Hepatocyte (in vitro differentiated cells): ENCODE results near the gene ADGRL1. TPM values are rescaled to one million over a fixed set of nuclear protein-coding genes. Genes with fewer than 3 reads are reported as not detected.

Experiments used
- DNase-seq: peaks from one replicate; pipeline ENCODE4 v3.0.0-alpha.2; 2016; ENCODE audit warnings: low spot score
- H2AFZ ChIP-seq: fragments of 200-600 bp; sonication (generic); 2 replicates; pipeline ENCODE4 v1.6.0; 2016; ENCODE audit warnings: antibody characterized with exemption, mild to moderate bottlenecking
- H3K27ac ChIP-seq: fragments of 200-600 bp; sonication (generic); 2 replicates; pipeline ENCODE4 v1.5.1; 2016; ENCODE audit warnings: mild to moderate bottlenecking
- H3K27me3 ChIP-seq: fragments of 200-600 bp; sonication (generic); 2 replicates; pipeline ENCODE4 v1.6.1; 2016
- H3K36me3 ChIP-seq: fragments of 200-600 bp; sonication (generic); replicated peaks from 2 replicates; pipeline ENCODE4 v1.5.1; 2016; ENCODE audit warnings: low read depth; ENCODE audit not compliant: insufficient read depth
- H3K4me1 ChIP-seq: fragments of 200-600 bp; sonication (generic); 2 replicates; pipeline ENCODE4 v1.5.1; 2016; ENCODE audit warnings: mild to moderate bottlenecking, moderate library complexity; ENCODE audit not compliant: insufficient read depth
- H3K4me2 ChIP-seq: fragments of 200-600 bp; sonication (generic); 2 replicates; pipeline ENCODE4 v1.6.0; 2016
- H3K4me3 ChIP-seq: fragments of 200-600 bp; sonication (generic); 2 replicates; pipeline ENCODE4 v1.5.1; 2016; ENCODE audit warnings: mild to moderate bottlenecking
- H3K79me2 ChIP-seq: fragments of 200-600 bp; sonication (generic); 2 replicates; pipeline ENCODE4 v1.6.0; 2017; ENCODE audit warnings: mild to moderate bottlenecking
- H3K9me2 ChIP-seq: fragments of 200-600 bp; sonication (generic); replicated peaks from 2 replicates; pipeline ENCODE4 v1.6.0; 2017; ENCODE audit warnings: mild to moderate bottlenecking; ENCODE audit not compliant: insufficient read depth
- H3K9me3 ChIP-seq: fragments of 200-600 bp; sonication (generic); 2 replicates; pipeline ENCODE4 v1.5.1; 2016; ENCODE audit warnings: low read depth, mild to moderate bottlenecking
- H4K20me1 ChIP-seq: fragments of 200-600 bp; sonication (generic); 2 replicates; pipeline ENCODE4 v1.6.0; 2016; ENCODE audit warnings: mild to moderate bottlenecking; ENCODE audit not compliant: insufficient read depth, poor library complexity, severe bottlenecking
- EZH2 ChIP-seq: fragments of 200-600 bp; sonication (generic); IDR thresholded peaks from 2 replicates; pipeline ENCODE4 v1.6.1; 2016; ENCODE audit warnings: antibody characterized with exemption, mild to moderate bottlenecking, borderline replicate concordance
- EZH2phosphoT487 ChIP-seq: fragments of 200-600 bp; sonication (generic); IDR thresholded peaks from one replicate; pipeline ENCODE4 v1.6.1; 2018; ENCODE audit warnings: antibody characterized with exemption, mild to moderate bottlenecking, low read depth, moderate library complexity; ENCODE audit not compliant: unreplicated experiment, severe bottlenecking
- WGBS: methylation state at CpG from one replicate; pipeline ENCODE4 v1.1.6; 2016; ENCODE audit warnings: low lambda C conversion rate; ENCODE audit errors: missing lambda C conversion rate; 5-methylcytosine and 5-hydroxymethylcytosine counted together
- polyA plus RNA-seq: library from polyadenylated mRNA; unstranded; fragments of >200 nt; fragmentation: Nextera tagmentation; extraction: Ambion mirVana; gene quantifications from 2 replicates; pipeline ENCODE4 v1.2.1, GENCODE V29; 2016
- total RNA-seq: library from RNA; depleted of rRNA; stranded (reverse); fragments of >200 nt; gene quantifications from 2 replicates; pipeline ENCODE4 v1.2.3, GENCODE V29; 2014
- TF ChIP-seq, protein P1 (sequence below): fragments of 200-600 bp; sonication (generic); IDR thresholded peaks from 2 replicates; pipeline ENCODE4 v1.5.1; 2016; ENCODE audit warnings: antibody characterized with exemption, mild to moderate bottlenecking; ENCODE audit not compliant: poor library complexity

The ADGRL1 gene
- total and polyA plus RNA-seq, 2 experiments from 2014 or later, result 11.5 to 11.9 TPM

DNA sequence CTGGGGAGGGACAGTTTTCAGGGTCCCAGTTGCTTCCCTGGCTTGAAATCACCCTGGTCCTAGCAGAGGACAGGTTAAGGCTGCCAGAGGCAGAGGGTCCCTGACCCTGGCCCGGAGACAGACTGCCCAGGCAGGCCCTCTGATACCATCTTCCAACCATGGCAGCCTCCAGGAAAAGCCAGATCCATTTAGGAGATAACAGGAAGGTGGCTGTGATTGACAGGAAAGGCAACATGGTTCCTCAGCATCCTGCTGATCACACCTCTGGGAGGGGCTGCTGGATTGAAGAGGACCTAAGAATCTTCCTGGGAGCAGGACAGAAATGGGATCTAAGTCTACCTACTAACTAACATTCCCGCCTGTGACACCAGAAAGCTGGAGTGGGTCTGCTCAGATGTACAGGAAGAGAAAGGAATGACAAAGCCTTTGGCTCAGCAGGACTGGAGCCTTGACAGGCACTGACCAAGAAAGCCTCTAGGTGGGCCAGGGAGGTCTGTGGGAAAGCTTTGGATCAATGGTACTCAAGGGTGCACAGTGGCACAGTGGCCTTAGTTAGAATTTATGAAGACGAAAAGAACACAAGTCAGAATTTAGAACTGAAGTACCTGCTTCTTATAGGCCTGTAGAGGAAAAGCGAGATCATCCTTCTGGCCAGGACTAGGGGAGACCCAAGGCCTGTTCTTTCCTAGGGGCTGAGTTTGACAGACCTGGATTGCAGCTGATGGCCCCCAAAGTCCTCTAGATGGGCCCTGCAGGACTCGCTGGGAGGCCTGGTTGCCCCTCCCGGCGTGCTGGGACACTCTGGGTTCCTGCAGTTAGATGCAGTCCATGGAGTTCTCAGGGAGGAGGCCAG, 86.1 kb downstream of the ADGRL1 start:
- TF ChIP-seq, protein P1, sequence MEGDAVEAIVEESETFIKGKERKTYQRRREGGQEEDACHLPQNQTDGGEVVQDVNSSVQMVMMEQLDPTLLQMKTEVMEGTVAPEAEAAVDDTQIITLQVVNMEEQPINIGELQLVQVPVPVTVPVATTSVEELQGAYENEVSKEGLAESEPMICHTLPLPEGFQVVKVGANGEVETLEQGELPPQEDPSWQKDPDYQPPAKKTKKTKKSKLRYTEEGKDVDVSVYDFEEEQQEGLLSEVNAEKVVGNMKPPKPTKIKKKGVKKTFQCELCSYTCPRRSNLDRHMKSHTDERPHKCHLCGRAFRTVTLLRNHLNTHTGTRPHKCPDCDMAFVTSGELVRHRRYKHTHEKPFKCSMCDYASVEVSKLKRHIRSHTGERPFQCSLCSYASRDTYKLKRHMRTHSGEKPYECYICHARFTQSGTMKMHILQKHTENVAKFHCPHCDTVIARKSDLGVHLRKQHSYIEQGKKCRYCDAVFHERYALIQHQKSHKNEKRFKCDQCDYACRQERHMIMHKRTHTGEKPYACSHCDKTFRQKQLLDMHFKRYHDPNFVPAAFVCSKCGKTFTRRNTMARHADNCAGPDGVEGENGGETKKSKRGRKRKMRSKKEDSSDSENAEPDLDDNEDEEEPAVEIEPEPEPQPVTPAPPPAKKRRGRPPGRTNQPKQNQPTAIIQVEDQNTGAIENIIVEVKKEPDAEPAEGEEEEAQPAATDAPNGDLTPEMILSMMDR, result no peak
- TF ChIP-seq EZH2phosphoT487 (no peak), EZH2 (no peak)
- Histone ChIP-seq H3K36me3 (no peaks in the 10 kb centered on the region), H4K20me1 (peaks cover 2% of the 10 kb centered on the region), H3K4me1 (peaks cover 11% of the 10 kb centered on the region), H3K27ac (peak overlapping the region; percentile 99), H3K79me2 (peaks cover 24% of the 10 kb centered on the region), H3K4me2 (peak overlapping the region; percentile 95), H3K4me3 (no peak overlapping the region), H3K9me2 (no peaks in the 10 kb centered on the region), H2AFZ (no peak overlapping the region), H3K27me3 (no peaks in the 10 kb centered on the region), H3K9me3 (no peaks in the 10 kb centered on the region)
- WGBS, result 97% methylated on average over 6 of the region's 7 CpGs
- DNase-seq, result no peak

DNA sequence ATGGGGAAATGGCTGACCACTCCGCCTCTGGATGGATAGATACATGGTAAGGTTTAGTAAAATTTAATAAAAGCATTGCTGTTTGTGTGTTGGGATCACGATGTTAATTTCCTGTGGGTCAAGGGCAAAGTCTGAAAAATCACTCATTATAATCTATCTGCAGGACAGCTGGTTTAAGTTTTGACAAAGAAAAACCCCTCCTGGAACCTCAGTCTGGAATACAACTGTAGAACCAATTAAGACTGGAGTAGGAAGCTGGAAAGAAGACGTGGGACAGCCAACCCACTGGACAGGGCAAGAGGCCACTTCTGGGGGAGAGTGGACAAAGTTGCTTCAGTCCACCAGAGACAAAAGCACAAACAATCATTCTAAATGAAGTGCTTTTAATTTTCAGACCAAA, 86.8 kb downstream of the ADGRL1 start:
- DNase-seq, result no peak
- H4K20me1 ChIP-seq, result peaks cover 2% of the 10 kb centered on the region
- TF ChIP-seq EZH2, result no peak
- TF ChIP-seq EZH2phosphoT487, result no peak
- TF ChIP-seq, protein P1, result no peak
- peaks cover 31% of the 10 kb centered on the region for H3K79me2 ChIP-seq
- H3K9me2 ChIP-seq, result no peaks in the 10 kb centered on the region
- peaks cover 11% of the 10 kb centered on the region for H3K4me1 ChIP-seq
- no peaks in the 10 kb centered on the region for H3K27me3 ChIP-seq
- H3K4me3 ChIP-seq, result no peak overlapping the region
- peak overlapping the region; percentile 99 for H3K27ac ChIP-seq
- H2AFZ ChIP-seq, result peak overlapping the region; percentile 51
- H3K9me3 ChIP-seq, result no peaks in the 10 kb centered on the region
- 82% methylated on average over 3 of the region's 3 CpGs for WGBS
- H3K4me2 ChIP-seq, result peak overlapping the region; percentile 95
- H3K36me3 ChIP-seq, result no peaks in the 10 kb centered on the region

DNA sequence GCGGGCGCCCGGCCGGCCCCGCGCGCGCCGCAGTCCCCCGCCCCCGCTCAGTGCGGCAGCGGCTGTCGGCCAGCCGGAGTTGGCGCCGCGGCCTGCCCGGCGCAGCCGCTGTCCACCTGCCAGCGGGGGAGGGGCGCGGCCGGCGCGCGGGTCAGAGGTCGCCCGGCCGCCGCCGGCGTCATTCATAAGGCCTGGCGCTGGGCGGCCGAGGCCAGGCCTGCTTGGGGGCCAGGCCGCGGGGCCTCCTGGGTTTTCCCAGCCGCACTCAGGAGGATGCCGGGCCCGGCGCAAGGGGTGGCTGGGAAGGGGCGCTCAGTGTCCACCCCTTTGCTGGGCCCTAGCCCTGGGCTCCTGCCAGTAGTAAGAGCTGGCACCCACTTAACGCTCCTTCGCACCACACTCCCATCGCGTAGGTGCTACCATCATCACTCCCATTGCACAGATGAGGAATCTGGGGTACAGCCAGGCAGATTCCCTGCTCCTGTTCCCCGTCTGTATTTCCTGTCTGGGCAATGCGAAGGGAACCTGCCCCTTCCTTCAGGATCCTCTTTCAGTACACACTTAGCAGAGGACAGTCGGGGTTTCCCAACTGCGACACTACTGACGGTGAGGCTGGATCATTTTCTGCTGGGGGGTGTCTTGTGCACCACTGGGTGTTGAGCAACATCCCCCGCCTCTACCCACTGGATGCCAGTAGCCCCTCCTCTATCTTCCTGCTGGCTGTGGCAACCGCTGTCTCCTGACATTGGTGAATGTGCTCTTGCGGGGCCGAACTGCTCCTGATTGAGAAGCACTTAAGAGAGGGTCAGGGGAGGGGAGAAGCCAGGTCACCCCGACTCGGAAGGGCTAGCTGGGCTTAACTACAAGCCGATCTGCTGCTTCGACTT, 87.6 kb downstream of the ADGRL1 start:
- H2AFZ ChIP-seq, result peak overlapping the region; percentile 51
- H3K9me3 ChIP-seq, result no peaks in the 10 kb centered on the region
- TF ChIP-seq, protein P1, result no peak
- TF ChIP-seq EZH2, result no peak
- no peak for TF ChIP-seq EZH2phosphoT487
- peak overlapping the region; percentile 99 for H3K27ac ChIP-seq
- peaks cover 2% of the 10 kb centered on the region for H4K20me1 ChIP-seq
- peak overlapping the region; percentile 95 for H3K4me2 ChIP-seq
- peak; percentile 72 for DNase-seq
- no peaks in the 10 kb centered on the region for H3K36me3 ChIP-seq
- 18% methylated on average over 37 of the region's 61 CpGs for WGBS
- peak overlapping the region; percentile 19 for H3K4me3 ChIP-seq
- peaks cover 39% of the 10 kb centered on the region for H3K79me2 ChIP-seq
- H3K27me3 ChIP-seq, result no peaks in the 10 kb centered on the region
- H3K9me2 ChIP-seq, result no peaks in the 10 kb centered on the region
- H3K4me1 ChIP-seq, result peaks cover 12% of the 10 kb centered on the region
